ENCODE results near the gene DHRS1.

GRCh38 chr14:24332268-24332993, 32.9 kb upstream of the DHRS1 start:
- TF ChIP-seq CTCF (IDR thresholded peaks at IDR 0.05) (peak; percentile 73 to 77), POLR2AphosphoS5 (IDR thresholded peaks at IDR 0.05) (no peak), EP300 (IDR thresholded peaks at IDR 0.05) (no peak), POLR2A (IDR thresholded peaks at IDR 0.05) (no peak)

Data from suprapubic skin (tissue), 4 donors.